T-helper 22 cell (primary cell): ENCODE data around the gene CAVIN2.

Experiments used
- DNase-seq: peaks from one replicate; pipeline ENCODE4 v3.0.0-alpha.2; 2020; ENCODE audit warnings: low read depth

CAVIN2 gene

GRCh38 chr2:191846515-191847476 lies at the start of gene CAVIN2:
CAVIN2 (minus strand) TSS chr2:191847088; CDS start chr2:191846925, 163 bp downstream.
- DNase-seq, result no peak

GRCh38 chr2:191895743-191896142 lies 48.9 kb upstream of the CAVIN2 start:
- no peak for DNase-seq

- no peak for DNase-seq
These were observed 48.3 kb upstream of the CAVIN2 start for GRCh38 chr2:191895195-191895594.

GRCh38 chr2:191894681-191895147 lies 47.8 kb upstream of the CAVIN2 start:
- DNase-seq, result no peak

- DNase-seq, result no peak
These were observed 45.5 kb upstream of the CAVIN2 start for GRCh38 chr2:191892391-191892790.

GRCh38 chr2:191891656-191892055 lies 44.8 kb upstream of the CAVIN2 start:
- DNase-seq, result no peak

- no peak for DNase-seq
These were observed 43.0 kb upstream of the CAVIN2 start for GRCh38 chr2:191889931-191890330.

GRCh38 chr2:191888400-191889166 lies 41.7 kb upstream of the CAVIN2 start:
- DNase-seq, result no peak

- DNase-seq, result no peak
These were observed 38.8 kb upstream of the CAVIN2 start for GRCh38 chr2:191885650-191886049.

GRCh38 chr2:191885098-191885497 lies 38.2 kb upstream of the CAVIN2 start:
- DNase-seq, result no peak

GRCh38 chr2:191881982-191882816 lies 35.3 kb upstream of the CAVIN2 start:
- DNase-seq, result no peak

GRCh38 chr2:191878548-191879279 lies 31.8 kb upstream of the CAVIN2 start:
- DNase-seq, result no peak

GRCh38 chr2:191877875-191878274 lies 31.0 kb upstream of the CAVIN2 start:
- no peak for DNase-seq

- no peak for DNase-seq
These were observed 29.0 kb upstream of the CAVIN2 start for GRCh38 chr2:191875859-191876258.

GRCh38 chr2:191870744-191871143 lies 23.9 kb upstream of the CAVIN2 start:
- no peak for DNase-seq

- no peak for DNase-seq
These were observed 22.9 kb upstream of the CAVIN2 start for GRCh38 chr2:191869781-191870180.

GRCh38 chr2:191869178-191869577 lies 22.3 kb upstream of the CAVIN2 start:
- no peak for DNase-seq

GRCh38 chr2:191867507-191867847 lies 20.6 kb upstream of the CAVIN2 start:
- DNase-seq, result no peak

GRCh38 chr2:191866675-191867506 lies 20.0 kb upstream of the CAVIN2 start:
- no peak for DNase-seq

- DNase-seq, result no peak
These were observed 19.3 kb upstream of the CAVIN2 start for GRCh38 chr2:191866195-191866594.
